ENCODE results near the gene MEST. TPM values are rescaled to one million over a fixed set of nuclear protein-coding genes. Genes with fewer than 3 reads are reported as not detected.

The MEST gene
- total and polyA plus RNA-seq, 10 of the 15 experiments (the other 5 are each of a cell fraction or from before 2014, with no cell fraction given), result 1.0 to 18.2 (median 8.2) TPM

DNA sequence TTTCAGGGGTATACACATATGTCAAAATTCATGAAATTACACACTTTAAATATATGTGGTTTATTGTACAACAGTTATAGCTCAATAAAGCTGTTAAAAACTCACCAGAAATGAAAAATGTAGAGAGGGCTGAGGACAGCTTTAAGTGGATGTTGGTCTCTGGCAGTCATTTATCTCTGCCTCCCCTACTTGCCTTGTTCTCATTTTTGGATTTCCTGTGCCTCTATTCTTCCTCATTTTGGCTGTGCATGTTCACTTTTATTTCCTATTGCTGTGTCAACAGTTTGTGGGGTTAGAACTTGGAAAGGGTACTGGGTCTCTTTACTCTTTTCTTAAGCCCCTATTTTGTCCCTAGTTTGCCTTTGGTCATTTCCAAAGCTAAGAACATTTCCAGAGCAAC lies 18.6 kb upstream of the MEST start (continued):
- TF ChIP-seq ZZZ3 (IDR thresholded peaks at IDR 0.05; ENCODE audit: control insufficient read depth, insufficient read length, low read depth) (no peak), RBBP5 (conservative IDR thresholded peaks at IDR 0.05) (no peak), POLR2AphosphoS5 (IDR thresholded peaks at IDR 0.05; ENCODE audit: low read length) (no peak), IKZF1 (conservative IDR thresholded peaks at IDR 0.05) (no peak), FOXK2 (IDR thresholded peaks at IDR 0.05) (no peak), MYB (IDR thresholded peaks at IDR 0.05; ENCODE audit: borderline replicate concordance, low read depth, low read length) (no peak), SMARCA5 (IDR thresholded peaks at IDR 0.05) (no peak), TARDBP (IDR thresholded peaks at IDR 0.05; ENCODE audit: borderline replicate concordance) (no peak), NBN (IDR thresholded peaks at IDR 0.05) (no peak)
- TF ChIP-seq, protein P1, sequence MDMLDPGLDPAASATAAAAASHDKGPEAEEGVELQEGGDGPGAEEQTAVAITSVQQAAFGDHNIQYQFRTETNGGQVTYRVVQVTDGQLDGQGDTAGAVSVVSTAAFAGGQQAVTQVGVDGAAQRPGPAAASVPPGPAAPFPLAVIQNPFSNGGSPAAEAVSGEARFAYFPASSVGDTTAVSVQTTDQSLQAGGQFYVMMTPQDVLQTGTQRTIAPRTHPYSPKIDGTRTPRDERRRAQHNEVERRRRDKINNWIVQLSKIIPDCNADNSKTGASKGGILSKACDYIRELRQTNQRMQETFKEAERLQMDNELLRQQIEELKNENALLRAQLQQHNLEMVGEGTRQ (IDR thresholded peaks at IDR 0.05; ENCODE audit: borderline replicate concordance, low read depth, low read length), result no peak

DNA sequence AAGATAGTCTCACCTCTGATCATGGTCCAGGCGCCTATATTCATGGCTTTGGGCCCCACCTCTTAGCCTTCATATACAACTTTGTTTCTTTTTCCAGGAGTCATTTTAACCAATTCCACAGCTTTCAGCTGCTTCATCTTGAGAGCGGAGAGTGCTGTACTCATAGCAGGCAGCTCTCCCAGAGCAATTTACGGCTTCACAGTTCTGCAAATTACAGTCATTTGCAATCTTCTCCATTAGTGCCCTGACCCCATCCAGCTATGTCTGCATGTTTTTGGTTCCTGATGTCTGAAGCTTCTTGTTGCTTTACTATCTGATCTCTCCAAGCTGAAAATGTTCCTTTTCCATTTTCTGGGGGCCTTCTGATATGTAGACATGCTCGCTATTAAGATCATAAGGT lies 18.0 kb upstream of the MEST start:
- Histone ChIP-seq H3K36me3 (ENCODE audit: control insufficient read depth in 2 of 2, insufficient read depth in 2 of 2, low read length in 1 of 2) (no peaks in the 10 kb centered on the region), H3K9me3 (replicated peaks; ENCODE audit: control insufficient read depth, insufficient read depth, low read length) (no peaks in the 10 kb centered on the region; the same call in 2 of the 3 replicates), H2AFZ (ENCODE audit: control insufficient read depth, low read depth, low read length) (no peak overlapping the region), H3K27me3 (replicated peaks in 1 of 2; ENCODE audit: control insufficient read depth in 2 of 2, insufficient read depth in 2 of 2, low read length in 1 of 2) (no peaks in the 10 kb centered on the region), H3K79me2 (ENCODE audit: control insufficient read depth, insufficient read depth, low read length) (no peaks in the 10 kb centered on the region), H3K4me3 (no peak overlapping the region), H3K4me2 (ENCODE audit: control insufficient read depth, insufficient read depth) (no peak overlapping the region), H3K4me1 (ENCODE audit: control insufficient read depth, insufficient read depth, low read length) (peaks cover 11% of the 10 kb centered on the region; the same call in 1 of the 2 replicates), H3K27ac (ENCODE audit: control insufficient read depth, insufficient read depth) (no peak overlapping the region), H4K20me1 (ENCODE audit: control insufficient read depth, insufficient read depth) (no peaks in the 10 kb centered on the region), H3K9ac (ENCODE audit: control insufficient read depth, insufficient read depth, low read length) (no peak overlapping the region)
- ChIA-PET CTCF (no interaction called here), SMC1A (ENCODE audit: uncharacterized antibody, unreplicated experiment) (interaction anchor here (1.5 kb wide), 1 partner anchor 10 kb away, joined by 7 read pairs; no protein-coding TSS in a partner anchor), POLR2A (no interaction called here), RAD21 (ENCODE audit: unreplicated experiment) (interaction anchor here (1.5 kb wide), 1 partner anchor 10 kb away, joined by 3 read pairs; no protein-coding TSS in a partner anchor)
- in situ Hi-C loops (cut with MboI), result no loop called here
- BruUV-seq (replicated peaks), result no TSS peak
- WGBS (ENCODE audit: insufficient coverage, insufficient replicate concordance, low lambda C conversion rate, missing lambda C conversion rate), result 90% methylated on average over 4 of the region's 4 CpGs
- FAIRE-seq (no peak), DNase-seq (ENCODE audit: low read depth, low spot score) (no peak), ATAC-seq (no peak)
- intact Hi-C loops (cut with micrococcal nuclease; ENCODE audit: unreplicated experiment), result no loop called here
- TF ChIP-seq YBX1 (IDR thresholded peaks at IDR 0.05) (no peak), CREB1 (IDR thresholded peaks at IDR 0.05; ENCODE audit: low read depth) (no peak), SMARCA5 (IDR thresholded peaks at IDR 0.05) (no peak), RAD51 (IDR thresholded peaks at IDR 0.05) (no peak), TCF12 (IDR thresholded peaks at IDR 0.05; ENCODE audit: low read depth, low read length) (no peak), CHD2 (IDR thresholded peaks at IDR 0.05; ENCODE audit: borderline replicate concordance, low read depth, low read length) (no peak), MTA2 (IDR thresholded peaks at IDR 0.05; ENCODE audit: low read depth) (no peak), NBN (IDR thresholded peaks at IDR 0.05) (no peak), NFXL1 (IDR thresholded peaks at IDR 0.05; ENCODE audit: borderline replicate concordance) (no peak), KAT2A (conservative IDR thresholded peaks at IDR 0.05; ENCODE audit: control insufficient read depth, low read depth, low read length) (no peak)
- TF ChIP-seq, protein P2, sequence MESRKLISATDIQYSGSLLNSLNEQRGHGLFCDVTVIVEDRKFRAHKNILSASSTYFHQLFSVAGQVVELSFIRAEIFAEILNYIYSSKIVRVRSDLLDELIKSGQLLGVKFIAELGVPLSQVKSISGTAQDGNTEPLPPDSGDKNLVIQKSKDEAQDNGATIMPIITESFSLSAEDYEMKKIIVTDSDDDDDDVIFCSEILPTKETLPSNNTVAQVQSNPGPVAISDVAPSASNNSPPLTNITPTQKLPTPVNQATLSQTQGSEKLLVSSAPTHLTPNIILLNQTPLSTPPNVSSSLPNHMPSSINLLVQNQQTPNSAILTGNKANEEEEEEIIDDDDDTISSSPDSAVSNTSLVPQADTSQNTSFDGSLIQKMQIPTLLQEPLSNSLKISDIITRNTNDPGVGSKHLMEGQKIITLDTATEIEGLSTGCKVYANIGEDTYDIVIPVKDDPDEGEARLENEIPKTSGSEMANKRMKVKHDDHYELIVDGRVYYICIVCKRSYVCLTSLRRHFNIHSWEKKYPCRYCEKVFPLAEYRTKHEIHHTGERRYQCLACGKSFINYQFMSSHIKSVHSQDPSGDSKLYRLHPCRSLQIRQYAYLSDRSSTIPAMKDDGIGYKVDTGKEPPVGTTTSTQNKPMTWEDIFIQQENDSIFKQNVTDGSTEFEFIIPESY (IDR thresholded peaks at IDR 0.05), result no peak
- TF ChIP-seq, protein P3, sequence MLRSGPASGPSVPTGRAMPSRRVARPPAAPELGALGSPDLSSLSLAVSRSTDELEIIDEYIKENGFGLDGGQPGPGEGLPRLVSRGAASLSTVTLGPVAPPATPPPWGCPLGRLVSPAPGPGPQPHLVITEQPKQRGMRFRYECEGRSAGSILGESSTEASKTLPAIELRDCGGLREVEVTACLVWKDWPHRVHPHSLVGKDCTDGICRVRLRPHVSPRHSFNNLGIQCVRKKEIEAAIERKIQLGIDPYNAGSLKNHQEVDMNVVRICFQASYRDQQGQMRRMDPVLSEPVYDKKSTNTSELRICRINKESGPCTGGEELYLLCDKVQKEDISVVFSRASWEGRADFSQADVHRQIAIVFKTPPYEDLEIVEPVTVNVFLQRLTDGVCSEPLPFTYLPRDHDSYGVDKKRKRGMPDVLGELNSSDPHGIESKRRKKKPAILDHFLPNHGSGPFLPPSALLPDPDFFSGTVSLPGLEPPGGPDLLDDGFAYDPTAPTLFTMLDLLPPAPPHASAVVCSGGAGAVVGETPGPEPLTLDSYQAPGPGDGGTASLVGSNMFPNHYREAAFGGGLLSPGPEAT (IDR thresholded peaks at IDR 0.05; ENCODE audit: low read depth), result no peak

Data from GM12878 (cell line).